H1 (cell line): Measurements from ENCODE around the gene NFKBIZ. TPM values are rescaled to one million over a fixed set of nuclear protein-coding genes. Genes with fewer than 3 reads are reported as not detected.

Source experiments
- CTCF ChIA-PET: fragments of 300-600 bp; sonication (Branson Sonifier 250); formaldehyde crosslinking; loops from one replicate; lab custom pipeline; 2021; ENCODE audit not compliant: partially characterized antibody; lab: Charles Lee
- POLR2A ChIA-PET: fragments of 300-600 bp; sonication (Branson Sonifier 250); formaldehyde crosslinking; loops from one replicate; lab custom pipeline; 2021; ENCODE audit warnings: inconsistent platforms; ENCODE audit not compliant: partially characterized antibody; lab: Charles Lee
- DNase-seq, 2 experiments: peaks; one replicate each; pipeline versions ENCODE4 v3.0.0 to v3.0.0-alpha.2; 2010 to 2022; ENCODE audit warnings: low spot score in 2 of 2, low read depth in 1 of 2, mixed read lengths in 1 of 2
- FAIRE-seq: peaks from 2 replicates; lab custom pipeline; 2011; peaks lifted over from hg19 to GRCh38; lab: Jason Lieb, UNC
- H2AFZ ChIP-seq: 2 replicates; pipeline ENCODE4 v1.8.1; 2012; ENCODE audit warnings: low read length, inconsistent platforms
- H2AK5ac ChIP-seq: 2 replicates; pipeline ENCODE4 v1.6.1; 2013; ENCODE audit warnings: low read depth, low read length
- H2BK120ac ChIP-seq: replicated peaks from 2 replicates; pipeline ENCODE3; 2013; ENCODE audit warnings: low read depth, low read length, inconsistent platforms
- H2BK12ac ChIP-seq: 2 replicates; pipeline ENCODE4 v1.6.1; 2013; ENCODE audit warnings: low read depth, low read length
- H2BK15ac ChIP-seq: 2 replicates; pipeline ENCODE4 v1.6.1; 2013; ENCODE audit warnings: low read length
- H2BK20ac ChIP-seq: 2 replicates; pipeline ENCODE4 v1.6.1; 2013; ENCODE audit warnings: low read length
- H2BK5ac ChIP-seq: 2 replicates; pipeline ENCODE4 v1.6.1; 2013; ENCODE audit warnings: low read depth, low read length
- H3K14ac ChIP-seq: 2 replicates; pipeline ENCODE4 v1.6.1; 2013; ENCODE audit warnings: inconsistent platforms; ENCODE audit not compliant: insufficient read length
- H3K18ac ChIP-seq: 2 replicates; pipeline ENCODE4 v1.6.1; 2013; ENCODE audit warnings: low read length; ENCODE audit errors: extremely low read depth
- H3K23ac ChIP-seq: 2 replicates; pipeline ENCODE4 v1.6.1; 2013; ENCODE audit warnings: inconsistent platforms; ENCODE audit not compliant: insufficient read length
- H3K23me2 ChIP-seq: 2 replicates; pipeline ENCODE4 v1.6.1; 2013; ENCODE audit warnings: low read depth, low read length
- H3K27ac ChIP-seq: 2 replicates; pipeline ENCODE4 v1.6.1; 2011; ENCODE audit warnings: low read depth, low read length, inconsistent platforms
- H3K27me3 ChIP-seq, 4 experiments: replicated peaks in 1 of 4; 1 replicate in 1 of 4; 2 replicates in 3 of 4; pipeline versions ENCODE4 v1.6.1 to v1.8.1; 2011 to 2013; ENCODE audit warnings: low read length in 3 of 4, mild to moderate bottlenecking in 3 of 4, inconsistent platforms in 2 of 4, mixed read lengths in 2 of 4, moderate library complexity in 1 of 4; ENCODE audit not compliant: control insufficient read depth in 3 of 4, insufficient read depth in 3 of 4; ENCODE audit errors: extremely low read depth in 1 of 4
- H3K36me3 ChIP-seq, 4 experiments: 2 replicates each; pipeline versions ENCODE4 v1.6.1 to v1.8.1; 2011 to 2013; ENCODE audit warnings: mild to moderate bottlenecking in 4 of 4, low read length in 3 of 4, moderate library complexity in 2 of 4, control low read depth in 1 of 4, inconsistent platforms in 1 of 4; ENCODE audit not compliant: insufficient read depth in 4 of 4, control insufficient read depth in 2 of 4
- H3K4ac ChIP-seq: replicated peaks from 2 replicates; pipeline ENCODE3; 2013; ENCODE audit warnings: low read length, low read depth, mixed read lengths, inconsistent platforms; ENCODE audit not compliant: insufficient read length
- H3K4me1 ChIP-seq, 4 experiments: replicated peaks in 1 of 4; 1 replicate in 1 of 4; 2 replicates in 3 of 4; pipeline versions ENCODE4 v1.6.1 to v1.8.1; 2011 to 2013; ENCODE audit warnings: low read length in 3 of 4, inconsistent platforms in 2 of 4, mixed read lengths in 1 of 4; ENCODE audit not compliant: insufficient read depth in 4 of 4, control insufficient read depth in 3 of 4
- H3K4me2 ChIP-seq, 2 experiments: 2 replicates each; pipeline versions ENCODE4 v1.6.1 to v1.8.1; 2011 to 2013; ENCODE audit warnings: low read depth in 2 of 2, low read length in 2 of 2, control low read depth in 1 of 2, inconsistent platforms in 1 of 2, mild to moderate bottlenecking in 1 of 2; ENCODE audit not compliant: insufficient read depth in 1 of 2
- H3K4me3 ChIP-seq, 4 experiments: fragments of 200-600, 300-600 bp in 1 of 4; sonication (generic), shearing (Covaris generic), sonication (Bioruptor Twin) in 1 of 4; 2 replicates each; pipeline versions ENCODE4 v1.5.1 to v1.8.1; 2011 to 2016; ENCODE audit warnings: low read length in 4 of 4, low read depth in 3 of 4, control low read depth in 2 of 4, inconsistent platforms in 2 of 4, mild to moderate bottlenecking in 2 of 4, mixed read lengths in 1 of 4, moderate library complexity in 1 of 4; ENCODE audit not compliant: insufficient read depth in 2 of 4; ENCODE audit errors: extremely low read depth in 1 of 4
- H3K56ac ChIP-seq: replicated peaks from 2 replicates; pipeline ENCODE3; 2013; ENCODE audit warnings: low read depth, mild to moderate bottlenecking, mixed read lengths, low read length, inconsistent platforms; ENCODE audit not compliant: insufficient read length
- H3K79me1 ChIP-seq: 2 replicates; pipeline ENCODE4 v1.6.1; 2013; ENCODE audit warnings: low read depth, low read length, control low read depth
- H3K79me2 ChIP-seq, 2 experiments: 2 replicates each; pipeline versions ENCODE4 v1.6.1 to v1.8.1; 2012 to 2013; ENCODE audit warnings: low read length in 2 of 2, mild to moderate bottlenecking in 2 of 2, inconsistent platforms in 1 of 2; ENCODE audit not compliant: insufficient read depth in 2 of 2, control insufficient read depth in 1 of 2
- H3K9ac ChIP-seq, 4 experiments: replicated peaks in 1 of 4; 1 replicate in 1 of 4; 2 replicates in 3 of 4; pipeline versions ENCODE4 v1.6.1 to v1.8.1; 2011 to 2013; ENCODE audit warnings: low read depth in 3 of 4, low read length in 3 of 4, control low read depth in 2 of 4, mild to moderate bottlenecking in 2 of 4, moderate library complexity in 2 of 4, inconsistent platforms in 1 of 4; ENCODE audit errors: extremely low read depth in 1 of 4
- H3K9me3 ChIP-seq, 2 experiments: 2 replicates each; pipeline versions ENCODE4 v1.6.1 to v1.8.1; 2012 to 2013; ENCODE audit warnings: mild to moderate bottlenecking in 2 of 2, moderate library complexity in 2 of 2, control low read depth in 1 of 2, inconsistent platforms in 1 of 2, low read depth in 1 of 2, low read length in 1 of 2, mixed read lengths in 1 of 2; ENCODE audit not compliant: insufficient read depth in 2 of 2
- H4K20me1 ChIP-seq, 2 experiments: replicated peaks in 1 of 2; 2 replicates each; pipeline versions ENCODE3 to v1.8.1; 2011 to 2013; ENCODE audit warnings: inconsistent platforms in 2 of 2, low read length in 2 of 2, mild to moderate bottlenecking in 1 of 2; ENCODE audit not compliant: insufficient read depth in 2 of 2, control insufficient read depth in 1 of 2
- H4K5ac ChIP-seq: 2 replicates; pipeline ENCODE4 v1.6.1; 2013; ENCODE audit warnings: low read length, low read depth, mixed read lengths, inconsistent platforms; ENCODE audit not compliant: insufficient read length
- H4K8ac ChIP-seq: 2 replicates; pipeline ENCODE4 v1.8.0; 2013; ENCODE audit warnings: mild to moderate bottlenecking, moderate library complexity, low read length, inconsistent platforms; ENCODE audit not compliant: insufficient read depth; ENCODE audit errors: extremely low read depth
- H4K91ac ChIP-seq: replicated peaks from 2 replicates; pipeline ENCODE3; 2013; ENCODE audit warnings: low read length, mixed read lengths, inconsistent platforms; ENCODE audit not compliant: insufficient read length
- ASH2L ChIP-seq: fragments of 200-600, 300-600 bp; sonication (generic); IDR thresholded peaks from one replicate; pipeline ENCODE4 v1.7.1; 2017; ENCODE audit warnings: low read length
- BACH1 ChIP-seq: IDR thresholded peaks from 2 replicates; pipeline ENCODE4 v1.6.1; 2012; ENCODE audit warnings: low read length, improper control_type of control experiment
- CBX8 ChIP-seq: fragments of 300-800, 300-1000 bp; sonication (generic); IDR thresholded peaks from 2 replicates; pipeline ENCODE4 v1.7.1; 2016; ENCODE audit warnings: low read depth, low read length, borderline replicate concordance
- PHF8 ChIP-seq: fragments of 200-600 bp; sonication (generic); conservative IDR thresholded peaks from 2 replicates; pipeline ENCODE4 v1.7.1; 2012; ENCODE audit warnings: low read depth, mild to moderate bottlenecking, inconsistent platforms, low read length, moderate library complexity
- SP2 ChIP-seq: IDR thresholded peaks from 2 replicates; pipeline ENCODE4 v1.6.1; 2012; ENCODE audit warnings: mild to moderate bottlenecking, low read length, inconsistent platforms
- TAF1 ChIP-seq: IDR thresholded peaks from 2 replicates; pipeline ENCODE4 v1.6.1; 2011; ENCODE audit warnings: mild to moderate bottlenecking, low read depth, low read length
- TEAD4 ChIP-seq: IDR thresholded peaks from 2 replicates; pipeline ENCODE4 v1.6.1; 2012; ENCODE audit warnings: low read depth, low read length, inconsistent platforms, mixed read lengths
- ZNF274 ChIP-seq: IDR thresholded peaks from 2 replicates; pipeline ENCODE4 v1.7.0; 2012; ENCODE audit warnings: low read length, borderline replicate concordance; ENCODE audit errors: extremely low read depth
- WGBS, 2 experiments: shearing (Covaris generic) in 1 of 2; methylation state at CpG; one replicate each; pipeline versions ENCODE4 v1.1.6 to v1.1.7; 2013 to 2015; ENCODE audit warnings: low lambda C conversion rate in 2 of 2, mixed read lengths in 2 of 2, inconsistent platforms in 1 of 2, low coverage in 1 of 2, missing lambda C conversion rate in 1 of 2; ENCODE audit not compliant: insufficient replicate concordance in 2 of 2, insufficient coverage in 1 of 2, insufficient read length in 1 of 2; ENCODE audit errors: extremely low coverage in 1 of 2, missing lambda C conversion rate in 1 of 2; 5-methylcytosine and 5-hydroxymethylcytosine counted together
- polyA plus RNA-seq, 7 experiments: library from polyadenylated mRNA; depleted of rRNA in 3 of 7; stranded (reverse) in 5 of 7; unstranded in 2 of 7; fragments of >200 nt in 5 of 7; fragments of 200-250 nt in 2 of 7; gene quantifications; 1 replicate in 5 of 7; 2 replicates in 1 of 7; 4 replicates in 1 of 7; pipeline versions ENCODE4 v1.2.1 to v1.2.3, GENCODE V29; 2011 to 2013; ENCODE audit warnings: missing spikeins in 2 of 7, mixed read lengths in 2 of 7
- total RNA-seq: library from RNA; stranded (reverse); fragmentation: NEBNext Ultra II Directional; extraction: Animal tissue kit (Norgen Biotek cat#: 25700); gene quantifications from 2 replicates; pipeline ENCODE4 v1.2.1, GENCODE V29; 2021

The NFKBIZ gene
- total and polyA plus RNA-seq, 2 of the 8 experiments (the other 6 are each of a cell fraction or from before 2014, with no cell fraction given), result 7.2 to 24.5 TPM

- no peak overlapping the region for H3K56ac ChIP-seq
- H3K36me3 ChIP-seq, result peaks cover 0 to 11% (median 5%) of the 10 kb centered on the region in 4 experiments; a peak in 4 of 8 replicates
- H4K5ac ChIP-seq, result no peak overlapping the region
- 88% methylated on average over 5 of the region's 5 CpGs; no CpG with 5 or more reads in 1 of the 2 experiments for WGBS, 2 experiments
- H2AK5ac ChIP-seq, result no peak overlapping the region
- H4K20me1 ChIP-seq, result no peaks in the 10 kb centered on the region
- H3K18ac ChIP-seq, result no peak overlapping the region
- ChIA-PET CTCF (interaction anchor here (1.0 to 2.3 kb wide), 3 partner anchors 15 to 407 kb away, joined by 4 to 18 read pairs (median 12); no protein-coding TSS in a partner anchor), POLR2A (interaction anchor here (1.0 to 3.2 kb wide), 2 partner anchors 10 to 31 kb away, joined by 3 to 14 read pairs; partner anchors contain the start of gene NFKBIZ)
- no peaks in the 10 kb centered on the region for H3K23me2 ChIP-seq
- H3K9ac ChIP-seq, result no peak overlapping the region
- H3K79me1 ChIP-seq, result no peaks in the 10 kb centered on the region; the same call in 1 of the 2 replicates
- no peaks in the 10 kb centered on the region for H3K79me2 ChIP-seq
- H3K4me2 ChIP-seq, result no peak overlapping the region
- H2BK12ac ChIP-seq, result no peak overlapping the region
- H2BK20ac ChIP-seq, result no peak overlapping the region
- H2BK5ac ChIP-seq, result no peak overlapping the region
- H2BK120ac ChIP-seq, result no peak overlapping the region
- no peak overlapping the region for H4K91ac ChIP-seq
- H4K8ac ChIP-seq, result no peak overlapping the region
- no peak overlapping the region for H3K14ac ChIP-seq
- TF ChIP-seq ZNF274 (no peak), ASH2L (no peak), CBX8 (no peak), TAF1 (no peak), BACH1 (no peak), SP2 (no peak), PHF8 (no peak), TEAD4 (no peak)
- no peak overlapping the region for H3K27ac ChIP-seq
- no peak for DNase-seq
- no peak overlapping the region for H3K4me3 ChIP-seq
- no peak overlapping the region for H2AFZ ChIP-seq
- no peak for FAIRE-seq
- H2BK15ac ChIP-seq, result no peak overlapping the region
- H3K4ac ChIP-seq, result no peak overlapping the region
- H3K27me3 ChIP-seq, result no peaks in the 10 kb centered on the region
- H3K23ac ChIP-seq, result no peak overlapping the region
- H3K4me1 ChIP-seq, result no peaks in the 10 kb centered on the region
- H3K9me3 ChIP-seq, result no peaks in the 10 kb centered on the region
These were observed 31.3 kb upstream of the NFKBIZ start for GRCh38 chr3:101817992-101818391.
